H1 (cell line): ENCODE data around the gene B4GALT5. TPM values are rescaled to one million over a fixed set of nuclear protein-coding genes. Genes with fewer than 3 reads are reported as not detected.

ENCODE experiments used
- CTCF ChIA-PET: fragments of 300-600 bp; sonication (Branson Sonifier 250); formaldehyde crosslinking; loops from one replicate; lab custom pipeline; 2021; ENCODE audit not compliant: partially characterized antibody; lab: Charles Lee
- POLR2A ChIA-PET: fragments of 300-600 bp; sonication (Branson Sonifier 250); formaldehyde crosslinking; loops from one replicate; lab custom pipeline; 2021; ENCODE audit warnings: inconsistent platforms; ENCODE audit not compliant: partially characterized antibody; lab: Charles Lee
- DNase-seq, 2 experiments: peaks; one replicate each; pipeline versions ENCODE4 v3.0.0 to v3.0.0-alpha.2; 2010 to 2022; ENCODE audit warnings: low spot score in 2 of 2, low read depth in 1 of 2, mixed read lengths in 1 of 2
- FAIRE-seq: peaks from 2 replicates; lab custom pipeline; 2011; peaks lifted over from hg19 to GRCh38; lab: Jason Lieb, UNC
- H2AFZ ChIP-seq: 2 replicates; pipeline ENCODE4 v1.8.1; 2012; ENCODE audit warnings: low read length, inconsistent platforms
- H2AK5ac ChIP-seq: 2 replicates; pipeline ENCODE4 v1.6.1; 2013; ENCODE audit warnings: low read depth, low read length
- H2BK120ac ChIP-seq: replicated peaks from 2 replicates; pipeline ENCODE3; 2013; ENCODE audit warnings: low read depth, low read length, inconsistent platforms
- H2BK12ac ChIP-seq: 2 replicates; pipeline ENCODE4 v1.6.1; 2013; ENCODE audit warnings: low read depth, low read length
- H2BK15ac ChIP-seq: 2 replicates; pipeline ENCODE4 v1.6.1; 2013; ENCODE audit warnings: low read length
- H2BK20ac ChIP-seq: 2 replicates; pipeline ENCODE4 v1.6.1; 2013; ENCODE audit warnings: low read length
- H2BK5ac ChIP-seq: 2 replicates; pipeline ENCODE4 v1.6.1; 2013; ENCODE audit warnings: low read depth, low read length
- H3K14ac ChIP-seq: 2 replicates; pipeline ENCODE4 v1.6.1; 2013; ENCODE audit warnings: inconsistent platforms; ENCODE audit not compliant: insufficient read length
- H3K18ac ChIP-seq: 2 replicates; pipeline ENCODE4 v1.6.1; 2013; ENCODE audit warnings: low read length; ENCODE audit errors: extremely low read depth
- H3K23ac ChIP-seq: 2 replicates; pipeline ENCODE4 v1.6.1; 2013; ENCODE audit warnings: inconsistent platforms; ENCODE audit not compliant: insufficient read length
- H3K23me2 ChIP-seq: 2 replicates; pipeline ENCODE4 v1.6.1; 2013; ENCODE audit warnings: low read depth, low read length
- H3K27ac ChIP-seq: 2 replicates; pipeline ENCODE4 v1.6.1; 2011; ENCODE audit warnings: low read depth, low read length, inconsistent platforms
- H3K27me3 ChIP-seq, 4 experiments: replicated peaks in 1 of 4; 1 replicate in 1 of 4; 2 replicates in 3 of 4; pipeline versions ENCODE4 v1.6.1 to v1.8.1; 2011 to 2013; ENCODE audit warnings: low read length in 3 of 4, mild to moderate bottlenecking in 3 of 4, inconsistent platforms in 2 of 4, mixed read lengths in 2 of 4, moderate library complexity in 1 of 4; ENCODE audit not compliant: control insufficient read depth in 3 of 4, insufficient read depth in 3 of 4; ENCODE audit errors: extremely low read depth in 1 of 4
- H3K36me3 ChIP-seq, 4 experiments: 2 replicates each; pipeline versions ENCODE4 v1.6.1 to v1.8.1; 2011 to 2013; ENCODE audit warnings: mild to moderate bottlenecking in 4 of 4, low read length in 3 of 4, moderate library complexity in 2 of 4, control low read depth in 1 of 4, inconsistent platforms in 1 of 4; ENCODE audit not compliant: insufficient read depth in 4 of 4, control insufficient read depth in 2 of 4
- H3K4ac ChIP-seq: replicated peaks from 2 replicates; pipeline ENCODE3; 2013; ENCODE audit warnings: low read length, low read depth, mixed read lengths, inconsistent platforms; ENCODE audit not compliant: insufficient read length
- H3K4me1 ChIP-seq, 4 experiments: replicated peaks in 1 of 4; 1 replicate in 1 of 4; 2 replicates in 3 of 4; pipeline versions ENCODE4 v1.6.1 to v1.8.1; 2011 to 2013; ENCODE audit warnings: low read length in 3 of 4, inconsistent platforms in 2 of 4, mixed read lengths in 1 of 4; ENCODE audit not compliant: insufficient read depth in 4 of 4, control insufficient read depth in 3 of 4
- H3K4me2 ChIP-seq, 2 experiments: 2 replicates each; pipeline versions ENCODE4 v1.6.1 to v1.8.1; 2011 to 2013; ENCODE audit warnings: low read depth in 2 of 2, low read length in 2 of 2, control low read depth in 1 of 2, inconsistent platforms in 1 of 2, mild to moderate bottlenecking in 1 of 2; ENCODE audit not compliant: insufficient read depth in 1 of 2
- H3K4me3 ChIP-seq, 4 experiments: fragments of 200-600, 300-600 bp in 1 of 4; sonication (generic), shearing (Covaris generic), sonication (Bioruptor Twin) in 1 of 4; 2 replicates each; pipeline versions ENCODE4 v1.5.1 to v1.8.1; 2011 to 2016; ENCODE audit warnings: low read length in 4 of 4, low read depth in 3 of 4, control low read depth in 2 of 4, inconsistent platforms in 2 of 4, mild to moderate bottlenecking in 2 of 4, mixed read lengths in 1 of 4, moderate library complexity in 1 of 4; ENCODE audit not compliant: insufficient read depth in 2 of 4; ENCODE audit errors: extremely low read depth in 1 of 4
- H3K56ac ChIP-seq: replicated peaks from 2 replicates; pipeline ENCODE3; 2013; ENCODE audit warnings: low read depth, mild to moderate bottlenecking, mixed read lengths, low read length, inconsistent platforms; ENCODE audit not compliant: insufficient read length
- H3K79me1 ChIP-seq: 2 replicates; pipeline ENCODE4 v1.6.1; 2013; ENCODE audit warnings: low read depth, low read length, control low read depth
- H3K79me2 ChIP-seq, 2 experiments: 2 replicates each; pipeline versions ENCODE4 v1.6.1 to v1.8.1; 2012 to 2013; ENCODE audit warnings: low read length in 2 of 2, mild to moderate bottlenecking in 2 of 2, inconsistent platforms in 1 of 2; ENCODE audit not compliant: insufficient read depth in 2 of 2, control insufficient read depth in 1 of 2
- H3K9ac ChIP-seq, 4 experiments: replicated peaks in 1 of 4; 1 replicate in 1 of 4; 2 replicates in 3 of 4; pipeline versions ENCODE4 v1.6.1 to v1.8.1; 2011 to 2013; ENCODE audit warnings: low read depth in 3 of 4, low read length in 3 of 4, control low read depth in 2 of 4, mild to moderate bottlenecking in 2 of 4, moderate library complexity in 2 of 4, inconsistent platforms in 1 of 4; ENCODE audit errors: extremely low read depth in 1 of 4
- H3K9me3 ChIP-seq, 2 experiments: 2 replicates each; pipeline versions ENCODE4 v1.6.1 to v1.8.1; 2012 to 2013; ENCODE audit warnings: mild to moderate bottlenecking in 2 of 2, moderate library complexity in 2 of 2, control low read depth in 1 of 2, inconsistent platforms in 1 of 2, low read depth in 1 of 2, low read length in 1 of 2, mixed read lengths in 1 of 2; ENCODE audit not compliant: insufficient read depth in 2 of 2
- H4K20me1 ChIP-seq, 2 experiments: replicated peaks in 1 of 2; 2 replicates each; pipeline versions ENCODE3 to v1.8.1; 2011 to 2013; ENCODE audit warnings: inconsistent platforms in 2 of 2, low read length in 2 of 2, mild to moderate bottlenecking in 1 of 2; ENCODE audit not compliant: insufficient read depth in 2 of 2, control insufficient read depth in 1 of 2
- H4K5ac ChIP-seq: 2 replicates; pipeline ENCODE4 v1.6.1; 2013; ENCODE audit warnings: low read length, low read depth, mixed read lengths, inconsistent platforms; ENCODE audit not compliant: insufficient read length
- H4K8ac ChIP-seq: 2 replicates; pipeline ENCODE4 v1.8.0; 2013; ENCODE audit warnings: mild to moderate bottlenecking, moderate library complexity, low read length, inconsistent platforms; ENCODE audit not compliant: insufficient read depth; ENCODE audit errors: extremely low read depth
- H4K91ac ChIP-seq: replicated peaks from 2 replicates; pipeline ENCODE3; 2013; ENCODE audit warnings: low read length, mixed read lengths, inconsistent platforms; ENCODE audit not compliant: insufficient read length
- ASH2L ChIP-seq: fragments of 200-600, 300-600 bp; sonication (generic); IDR thresholded peaks from one replicate; pipeline ENCODE4 v1.7.1; 2017; ENCODE audit warnings: low read length
- ATF2 ChIP-seq: IDR thresholded peaks from 2 replicates; pipeline ENCODE4 v1.6.1; 2012; ENCODE audit warnings: low read length, inconsistent platforms
- CBX8 ChIP-seq: fragments of 300-800, 300-1000 bp; sonication (generic); IDR thresholded peaks from 2 replicates; pipeline ENCODE4 v1.7.1; 2016; ENCODE audit warnings: low read depth, low read length, borderline replicate concordance
- CEBPB ChIP-seq: IDR thresholded peaks from 2 replicates; pipeline ENCODE4 v1.6.1; 2012; ENCODE audit warnings: low read depth, low read length
- JUN ChIP-seq: IDR thresholded peaks from 2 replicates; pipeline ENCODE4 v1.6.1; 2011; ENCODE audit warnings: low read depth, mild to moderate bottlenecking, improper control_type of control experiment, low read length
- KDM1A ChIP-seq: fragments of 200-600, 300-600 bp; sonication (generic); IDR thresholded peaks from 2 replicates; pipeline ENCODE4 v1.7.1; 2016; ENCODE audit warnings: mild to moderate bottlenecking, low read length, borderline replicate concordance
- MAFK ChIP-seq: IDR thresholded peaks from 2 replicates; pipeline ENCODE4 v1.6.1; 2012; ENCODE audit warnings: low read depth, mild to moderate bottlenecking, improper control_type of control experiment, low read length
- POLR2AphosphoS5 ChIP-seq: IDR thresholded peaks from 2 replicates; pipeline ENCODE4 v1.6.1; 2011; ENCODE audit warnings: low read depth, low read length
- RNF2 ChIP-seq: fragments of 200-900, 300-1000 bp; sonication (generic); IDR thresholded peaks from 2 replicates; pipeline ENCODE4 v1.7.1; 2016; ENCODE audit warnings: borderline replicate concordance, low read depth, mild to moderate bottlenecking, antibody characterized with exemption, low read length; ENCODE audit not compliant: poor library complexity, severe bottlenecking; ENCODE audit errors: missing control alignments
- RXRA ChIP-seq: IDR thresholded peaks from 2 replicates; pipeline ENCODE4 v1.6.1; 2011; ENCODE audit warnings: low read depth, mild to moderate bottlenecking, low read length, moderate library complexity; ENCODE audit not compliant: insufficient read depth
- TCF12 ChIP-seq: IDR thresholded peaks from 2 replicates; pipeline ENCODE4 v1.6.1; 2011; ENCODE audit warnings: low read depth, mild to moderate bottlenecking, low read length
- WGBS, 2 experiments: shearing (Covaris generic) in 1 of 2; methylation state at CpG; one replicate each; pipeline versions ENCODE4 v1.1.6 to v1.1.7; 2013 to 2015; ENCODE audit warnings: low lambda C conversion rate in 2 of 2, mixed read lengths in 2 of 2, inconsistent platforms in 1 of 2, low coverage in 1 of 2, missing lambda C conversion rate in 1 of 2; ENCODE audit not compliant: insufficient replicate concordance in 2 of 2, insufficient coverage in 1 of 2, insufficient read length in 1 of 2; ENCODE audit errors: extremely low coverage in 1 of 2, missing lambda C conversion rate in 1 of 2; 5-methylcytosine and 5-hydroxymethylcytosine counted together
- polyA plus RNA-seq, 7 experiments: library from polyadenylated mRNA; depleted of rRNA in 3 of 7; stranded (reverse) in 5 of 7; unstranded in 2 of 7; fragments of >200 nt in 5 of 7; fragments of 200-250 nt in 2 of 7; gene quantifications; 1 replicate in 5 of 7; 2 replicates in 1 of 7; 4 replicates in 1 of 7; pipeline versions ENCODE4 v1.2.1 to v1.2.3, GENCODE V29; 2011 to 2013; ENCODE audit warnings: missing spikeins in 2 of 7, mixed read lengths in 2 of 7
- total RNA-seq: library from RNA; stranded (reverse); fragmentation: NEBNext Ultra II Directional; extraction: Animal tissue kit (Norgen Biotek cat#: 25700); gene quantifications from 2 replicates; pipeline ENCODE4 v1.2.1, GENCODE V29; 2021

Gene B4GALT5
- total and polyA plus RNA-seq, 2 of the 8 experiments (the other 6 are each of a cell fraction or from before 2014, with no cell fraction given): 46.5 to 75.4 TPM

- no peak overlapping the region for H2BK20ac ChIP-seq
- H4K8ac ChIP-seq: no peak overlapping the region
- ChIA-PET CTCF (interaction anchor here (1.0 to 3.6 kb wide), 8 partner anchors 10 to 254 kb away, joined by 3 to 13 read pairs (median 3); no protein-coding TSS in a partner anchor), POLR2A (interaction anchor here (0.8 to 2.1 kb wide), 4 partner anchors 13 to 349 kb away, joined by 3 to 5 read pairs (median 4); partner anchors contain the start of genes B4GALT5 and SNAI1)
- H3K23ac ChIP-seq: no peak overlapping the region
- 0 out of 4 replicates have a peak overlapping the region, but pooled peaks of 1 of the 2 experiments have one; percentile 17 for H3K4me2 ChIP-seq
- no peak for DNase-seq
- H3K18ac ChIP-seq: no peak overlapping the region
- no peak overlapping the region for H3K9ac ChIP-seq
- H4K91ac ChIP-seq: no peak overlapping the region
- H3K27ac ChIP-seq: no peak overlapping the region
- H3K14ac ChIP-seq: no peak overlapping the region
- no peaks in the 10 kb centered on the region for H3K9me3 ChIP-seq
- H3K4me3 ChIP-seq: no peak overlapping the region
- H3K23me2 ChIP-seq: no peaks in the 10 kb centered on the region
- no peaks in the 10 kb centered on the region for H3K79me2 ChIP-seq
- H3K4me1 ChIP-seq: peaks cover 5 to 20% (median 12%) of the 10 kb centered on the region in 4 experiments
- H3K56ac ChIP-seq: no peak overlapping the region
- H4K20me1 ChIP-seq: peaks cover 0 to 14% of the 10 kb centered on the region in 2 experiments
- no peaks in the 10 kb centered on the region; the same call in 1 of the 2 replicates for H3K79me1 ChIP-seq
- no peak overlapping the region for H2AFZ ChIP-seq
- FAIRE-seq: no peak
- H3K4ac ChIP-seq: no peak overlapping the region
- no peak for TF ChIP-seq RNF2
- TF ChIP-seq POLR2AphosphoS5: no peak
- TF ChIP-seq ATF2: no peak
- TF ChIP-seq JUN: no peak
- TF ChIP-seq CBX8: no peak
- TF ChIP-seq CEBPB: no peak
- no peak for TF ChIP-seq MAFK
- no peak for TF ChIP-seq TCF12
- no peak for TF ChIP-seq ASH2L
- no peak for TF ChIP-seq RXRA
- TF ChIP-seq KDM1A: no peak
- H3K27me3 ChIP-seq: no peaks in the 10 kb centered on the region
- no peak overlapping the region for H2BK12ac ChIP-seq
- no peak overlapping the region for H2BK120ac ChIP-seq
- WGBS, 2 experiments: 90% methylated on average over 5 of the region's 5 CpGs; no CpG with 5 or more reads in 1 of the 2 experiments
- H2AK5ac ChIP-seq: no peak overlapping the region
- H3K36me3 ChIP-seq: peaks cover 8 to 44% (median 20%) of the 10 kb centered on the region in 4 experiments
- H2BK5ac ChIP-seq: no peak overlapping the region
- no peak overlapping the region for H4K5ac ChIP-seq
- no peak overlapping the region for H2BK15ac ChIP-seq
These were observed 79.6 kb downstream of the B4GALT5 start for GRCh38 chr20:49634116-49634515.
